ENCODE data around the gene SPATA9. TPM values are rescaled to one million over a fixed set of nuclear protein-coding genes. Genes with fewer than 3 reads are reported as not detected.
"Not testable (repeated sequence)": the region's sequence is repeated elsewhere in the genome, so short reads cannot be mapped to it uniquely, and the experiment has no call there.

SPATA9 gene
- total RNA-seq, 4 donors from 2014 or later = 0.82 to 1.5 TPM; not detected in 2

- H3K27ac ChIP-seq = peak overlapping the region in 1 of 4 donors; percentile 11
- in situ Hi-C loops (cut with MboI; ENCODE audit: low pct_ligation_motif_present in 1 of 4, low pct_unique_long_range_greater_than_20kb in 1 of 4, low sequenced_read_pairs in 3 of 4) (no loop called here), intact Hi-C loops (cut with DNase I; ENCODE audit: low total_unique reads) (no loop called here)
- 20 to 50% methylated on average over 2 of the region's 2 CpGs for WGBS, 2 donors (ENCODE audit: low coverage in 1 of 2)
- peaks cover 0 to 35% (median 7%) of the 10 kb centered on the region in 4 donors for H3K4me1 ChIP-seq
- H3K36me3 ChIP-seq = no peaks in the 10 kb centered on the region
- no peaks in the 10 kb centered on the region for H3K27me3 ChIP-seq
- H3K4me3 ChIP-seq = no peak overlapping the region
- no peaks in the 10 kb centered on the region for H3K9me3 ChIP-seq
- DNase-seq = no peak
- TF ChIP-seq POLR2A (IDR thresholded peaks at IDR 0.05) (no peak), EP300 (IDR thresholded peaks at IDR 0.05; ENCODE audit: low read depth) (no peak), POLR2AphosphoS5 (IDR thresholded peaks at IDR 0.05) (no peak), CTCF (IDR thresholded peaks at IDR 0.05) (no peak)
Measured at GRCh38 chr5:95718203-95718602, 35.4 kb upstream of the SPATA9 start.

- intact Hi-C loops (cut with DNase I; ENCODE audit: low total_unique reads) (no loop called here), in situ Hi-C loops (cut with MboI; ENCODE audit: low pct_ligation_motif_present in 1 of 4, low pct_unique_long_range_greater_than_20kb in 1 of 4, low sequenced_read_pairs in 3 of 4) (no loop called here)
- H3K4me1 ChIP-seq = peaks cover 0 to 33% (median 7%) of the 10 kb centered on the region in 4 donors
- 57 to 76% methylated on average over 2 of the region's 2 CpGs for WGBS, 2 donors (ENCODE audit: low coverage in 1 of 2)
- H3K9me3 ChIP-seq = no peaks in the 10 kb centered on the region
- H3K27me3 ChIP-seq = no peaks in the 10 kb centered on the region
- TF ChIP-seq CTCF (IDR thresholded peaks at IDR 0.05) (no peak), POLR2A (IDR thresholded peaks at IDR 0.05) (no peak), POLR2AphosphoS5 (IDR thresholded peaks at IDR 0.05) (no peak), EP300 (IDR thresholded peaks at IDR 0.05; ENCODE audit: low read depth) (no peak)
- no peaks in the 10 kb centered on the region for H3K36me3 ChIP-seq
- no peak overlapping the region for H3K27ac ChIP-seq
- no peak overlapping the region for H3K4me3 ChIP-seq
- no peak for DNase-seq
Measured at GRCh38 chr5:95717439-95717838, 34.6 kb upstream of the SPATA9 start.

DNA sequence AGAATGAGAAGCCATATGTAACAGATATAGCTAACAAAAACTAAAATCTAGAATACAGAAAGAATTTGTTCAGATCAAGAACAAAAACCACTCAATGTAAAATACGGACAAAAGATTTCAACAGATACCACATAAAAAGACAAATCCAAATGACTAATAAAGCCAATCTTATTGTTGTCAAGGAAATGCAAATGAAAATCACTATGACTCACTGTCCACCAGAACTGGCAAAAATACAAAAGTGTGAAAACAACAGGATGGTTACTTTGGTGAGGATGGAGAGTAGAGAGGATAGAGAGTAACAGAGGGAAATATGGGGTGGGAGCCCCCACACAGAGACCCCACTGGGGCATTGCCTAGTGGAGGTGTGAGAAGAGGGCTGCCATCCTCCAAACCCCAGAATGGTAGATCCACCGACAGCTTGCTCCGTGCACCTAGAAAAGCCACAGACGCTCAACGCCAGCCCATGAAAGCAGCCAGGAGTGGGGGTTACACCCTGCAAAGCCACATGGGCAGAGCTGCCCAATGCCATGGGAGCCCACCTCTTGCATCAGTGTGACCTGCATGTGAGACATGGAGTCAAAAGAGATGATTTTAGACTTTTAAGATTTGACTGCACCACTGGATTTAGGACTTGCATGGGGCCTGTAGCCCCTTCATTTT lies 33.1 kb upstream of the SPATA9 start:
- TF ChIP-seq CTCF (IDR thresholded peaks at IDR 0.05) (no peak), POLR2AphosphoS5 (IDR thresholded peaks at IDR 0.05) (no peak), EP300 (IDR thresholded peaks at IDR 0.05; ENCODE audit: low read depth) (no peak), POLR2A (IDR thresholded peaks at IDR 0.05) (no peak)
- in situ Hi-C loops (cut with MboI; ENCODE audit: low pct_ligation_motif_present in 1 of 4, low pct_unique_long_range_greater_than_20kb in 1 of 4, low sequenced_read_pairs in 3 of 4) = no loop called here
- Histone ChIP-seq H3K4me1 (peaks cover 0 to 29% (median 7%) of the 10 kb centered on the region in 4 donors), H3K27me3 (no peaks in the 10 kb centered on the region), H3K36me3 (no peaks in the 10 kb centered on the region), H3K4me3 (no peak overlapping the region), H3K27ac (no peak overlapping the region), H3K9me3 (no peaks in the 10 kb centered on the region)
- WGBS, 2 donors (ENCODE audit: low coverage in 1 of 2) = 33 to 74% methylated on average over 1 to 5 of the region's 5 CpGs
- no peak for DNase-seq
- intact Hi-C loops (cut with DNase I; ENCODE audit: low total_unique reads) = no loop called here

DNA sequence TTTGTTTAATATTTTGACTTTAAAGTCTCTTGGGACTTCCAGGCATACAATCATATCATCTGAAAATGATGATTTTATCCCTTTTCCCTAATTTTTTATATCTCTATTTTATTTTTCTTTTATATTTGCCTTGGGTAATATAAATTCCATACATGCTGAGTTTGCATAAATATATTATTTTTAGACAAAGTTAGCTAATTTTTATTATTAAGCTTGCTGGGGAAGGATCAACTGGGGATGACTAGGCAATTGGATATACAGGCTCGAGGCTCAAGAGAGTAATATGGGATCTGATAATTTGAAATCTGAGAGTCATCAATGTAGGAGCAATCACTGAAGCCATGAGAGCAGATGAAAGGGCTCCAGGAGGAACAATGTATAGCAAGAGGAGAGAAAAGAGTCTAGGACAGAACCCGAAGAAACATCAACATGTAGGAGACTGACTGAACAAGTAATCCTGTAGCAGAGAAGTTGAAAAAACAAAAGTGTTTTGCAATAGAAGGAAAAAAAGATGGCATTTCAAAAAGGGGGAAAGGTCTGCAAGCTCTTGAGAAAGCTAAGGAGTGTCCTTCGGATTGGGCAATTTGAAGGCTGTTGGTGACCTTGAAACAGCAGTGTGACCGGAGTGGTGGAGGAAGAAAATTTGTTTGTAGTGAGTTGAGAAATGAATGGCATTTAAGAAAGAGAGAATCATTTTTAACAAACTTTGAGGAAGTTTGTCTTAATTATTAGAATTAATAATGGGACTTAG lies 31.3 kb upstream of the SPATA9 start:
- in situ Hi-C loops (cut with MboI; ENCODE audit: low pct_ligation_motif_present in 1 of 4, low pct_unique_long_range_greater_than_20kb in 1 of 4, low sequenced_read_pairs in 3 of 4) = no loop called here
- intact Hi-C loops (cut with DNase I; ENCODE audit: low total_unique reads) = no loop called here

GRCh38 chr5:95713246-95713645 lies 30.5 kb upstream of the SPATA9 start:
- H3K27me3 ChIP-seq; H3K27ac ChIP-seq; intact Hi-C loops (cut with DNase I; ENCODE audit: low total_unique reads); H3K9me3 ChIP-seq; DNase-seq; in situ Hi-C loops (cut with MboI; ENCODE audit: low pct_ligation_motif_present in 1 of 4, low pct_unique_long_range_greater_than_20kb in 1 of 4, low sequenced_read_pairs in 3 of 4); H3K4me3 ChIP-seq; H3K36me3 ChIP-seq: not testable (repeated sequence)
- 84 to 100% methylated on average over 1 to 5 of the region's 5 CpGs for WGBS, 2 donors (ENCODE audit: low coverage in 1 of 2)
- peaks cover 0 to 22% (median 6%) of the 10 kb centered on the region in 4 donors for H3K4me1 ChIP-seq

More for the DNA sequence above, 31.3 kb upstream of the SPATA9 start:
- WGBS, 2 donors (ENCODE audit: low coverage in 1 of 2) = 86 to 89% methylated on average over 4 of the region's 4 CpGs
- Histone ChIP-seq H3K9me3 (no peaks in the 10 kb centered on the region), H3K4me3 (no peak overlapping the region), H3K27ac (no peak overlapping the region), H3K27me3 (no peaks in the 10 kb centered on the region), H3K4me1 (peaks cover 0 to 26% (median 7%) of the 10 kb centered on the region in 4 donors), H3K36me3 (no peaks in the 10 kb centered on the region)
- DNase-seq = no peak
- TF ChIP-seq CTCF (IDR thresholded peaks at IDR 0.05) = no peak
- TF ChIP-seq POLR2AphosphoS5 (IDR thresholded peaks at IDR 0.05) = no peak
- no peak for TF ChIP-seq EP300 (IDR thresholded peaks at IDR 0.05; ENCODE audit: low read depth)
- no peak for TF ChIP-seq POLR2A (IDR thresholded peaks at IDR 0.05)
